Skeletal muscle tissue (tissue), 4 donors: Measurements from ENCODE around the gene STAT5A. TPM values are rescaled to one million over a fixed set of nuclear protein-coding genes. Genes with fewer than 3 reads are reported as not detected.
"Not testable (repeated sequence)": the region's sequence is repeated elsewhere in the genome, so short reads cannot be mapped to it uniquely, and the experiment has no call there.

Experiments used
- H3K27ac ChIP-seq: one replicate; pipeline ENCODE4 v1.7.0; 2013; ENCODE audit warnings: mild to moderate bottlenecking, low read depth, low read length, inconsistent platforms
- H3K27me3 ChIP-seq, 3 donors: one replicate each; pipeline ENCODE4 v1.7.0; 2013; ENCODE audit warnings: low read length in 3 of 3; ENCODE audit not compliant: control insufficient read depth in 3 of 3, insufficient read depth in 3 of 3
- H3K36me3 ChIP-seq, 3 donors: one replicate each; pipeline ENCODE4 v1.7.0; 2013; ENCODE audit warnings: low read length in 3 of 3; ENCODE audit not compliant: control insufficient read depth in 3 of 3, insufficient read depth in 3 of 3
- H3K4me1 ChIP-seq, 3 donors: one replicate each; pipeline ENCODE4 v1.7.0; 2013; ENCODE audit warnings: low read length in 3 of 3, mild to moderate bottlenecking in 3 of 3; ENCODE audit not compliant: control insufficient read depth in 3 of 3, insufficient read depth in 3 of 3
- H3K4me3 ChIP-seq, 3 donors: one replicate each; pipeline ENCODE4 v1.7.0; 2013; ENCODE audit warnings: low read length in 3 of 3
- H3K9ac ChIP-seq, 3 donors: one replicate each; pipeline ENCODE4 v1.7.0; 2013; ENCODE audit warnings: low read length in 3 of 3, mild to moderate bottlenecking in 3 of 3, moderate library complexity in 2 of 3, low read depth in 1 of 3
- H3K9me3 ChIP-seq, 3 donors: one replicate each; pipeline ENCODE4 v1.7.0; 2013; ENCODE audit warnings: low read length in 3 of 3; ENCODE audit not compliant: control insufficient read depth in 3 of 3
- total RNA-seq: library from RNA; depleted of rRNA; stranded (reverse); fragments of >200 nt; gene quantifications from one replicate; pipeline ENCODE4 v1.2.3, GENCODE V29; 2014
- donor health status: Osteomylitis.

The STAT5A gene
- total RNA-seq, 1 donor from 2014 or later: 18.3 TPM

DNA sequence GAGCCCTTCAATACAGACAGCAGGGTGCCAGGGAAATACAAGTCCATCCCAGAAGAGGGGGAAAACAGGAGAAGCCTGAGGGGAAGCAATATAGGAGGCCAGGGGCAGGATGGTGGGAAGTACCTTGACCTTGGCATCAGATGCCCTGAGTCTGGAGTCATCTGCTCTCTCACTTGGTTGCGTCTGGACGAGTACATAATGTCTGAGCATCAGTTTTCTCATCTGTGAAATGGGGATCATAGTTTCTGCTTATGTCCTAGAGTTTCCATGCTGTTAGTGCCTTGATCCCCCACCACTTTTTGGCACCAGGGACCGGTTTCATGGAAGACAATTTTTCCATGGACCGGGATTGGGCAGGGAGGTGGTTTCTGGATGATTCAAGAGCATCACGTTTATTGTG is 2.3 kb downstream of the STAT5A start:
- no peaks in the 10 kb centered on the region for H3K27me3 ChIP-seq
- H3K36me3 ChIP-seq: peaks cover 7 to 20% (median 8%) of the 10 kb centered on the region in 3 donors
- H3K27ac ChIP-seq: no peak overlapping the region
- H3K4me3 ChIP-seq: no peak overlapping the region
- H3K9me3 ChIP-seq: no peaks in the 10 kb centered on the region
- no peak overlapping the region for H3K9ac ChIP-seq
- H3K4me1 ChIP-seq: peaks cover 17 to 39% (median 24%) of the 10 kb centered on the region in 3 donors

DNA sequence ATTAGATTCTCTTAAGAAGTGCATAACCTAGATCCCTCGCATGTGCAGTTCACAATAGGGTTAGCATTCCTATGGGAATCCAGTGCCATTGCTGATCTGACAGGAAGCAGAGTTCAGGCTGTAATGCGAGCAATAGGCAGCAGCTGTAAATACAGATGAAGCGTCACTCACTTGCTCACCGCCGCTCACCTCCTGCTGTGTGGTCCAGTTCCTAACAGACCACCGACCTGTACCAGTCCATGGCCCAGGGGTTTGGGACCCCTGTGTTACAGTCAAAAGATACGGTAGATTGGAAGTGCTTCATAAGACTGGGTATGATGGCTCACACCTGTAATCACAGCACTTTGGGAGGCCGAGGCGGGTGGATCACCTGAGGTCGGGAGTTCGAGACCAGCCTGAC is 2.8 kb downstream of the STAT5A start:
- Histone ChIP-seq H3K9ac (no peak overlapping the region), H3K4me1 (peaks cover 17 to 39% (median 24%) of the 10 kb centered on the region in 3 donors)

DNA sequence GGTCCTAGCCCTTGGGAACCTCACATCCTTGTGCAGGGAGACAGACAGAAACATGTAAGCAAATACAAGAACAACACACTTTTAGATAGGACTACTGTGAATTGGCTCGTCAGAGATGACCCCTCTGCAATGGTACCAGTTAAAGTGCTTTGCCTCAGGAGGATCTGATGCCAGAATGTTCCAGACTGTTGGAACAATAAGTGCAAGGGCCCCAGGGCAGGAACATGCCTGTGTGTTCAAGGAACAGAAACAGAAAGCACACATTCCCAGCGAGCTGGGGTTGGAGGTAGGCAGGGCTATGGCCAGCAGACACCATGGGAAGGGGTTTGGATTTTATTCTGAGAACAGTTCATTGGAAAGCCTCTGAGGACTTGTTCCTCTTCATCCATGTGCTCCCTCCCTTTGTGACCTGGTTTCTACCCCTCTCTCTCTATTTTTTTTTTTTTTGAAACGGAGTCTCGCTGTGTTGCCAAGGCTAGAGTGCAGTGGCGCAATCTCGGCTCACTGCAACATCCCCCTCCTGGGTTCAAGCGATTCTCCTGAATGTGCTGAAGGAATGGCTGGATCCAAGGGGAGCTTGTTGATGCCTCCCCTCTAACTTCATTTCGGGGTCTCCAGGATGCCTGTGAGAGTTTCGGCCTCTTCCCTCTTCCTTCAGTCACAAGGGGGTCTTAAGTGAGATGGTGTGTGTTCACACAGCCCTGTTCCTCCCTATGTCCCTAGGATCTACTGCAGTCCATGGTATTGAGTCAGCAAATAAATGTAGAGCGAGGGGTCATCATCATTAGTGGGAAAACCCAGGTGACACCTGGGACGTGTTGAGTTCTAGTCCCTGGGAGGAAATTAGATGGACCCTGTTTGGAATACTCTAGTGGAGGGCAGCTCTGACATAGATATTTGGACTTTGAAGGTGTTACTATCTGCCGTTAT is 6.4 kb downstream of the STAT5A start:
- Histone ChIP-seq H3K4me1 (peaks cover 0 to 9% (median 2%) of the 10 kb centered on the region in 3 donors), H3K9ac (no peak overlapping the region), H3K9me3 (no peaks in the 10 kb centered on the region), H3K27ac (no peak overlapping the region), H3K4me3 (no peak overlapping the region), H3K36me3 (peaks cover 15 to 33% (median 24%) of the 10 kb centered on the region in 3 donors), H3K27me3 (no peaks in the 10 kb centered on the region)

More for the DNA sequence above, 2.8 kb downstream of the STAT5A start:
- peaks cover 9 to 25% (median 13%) of the 10 kb centered on the region in 3 donors for H3K36me3 ChIP-seq
- no peak overlapping the region for H3K4me3 ChIP-seq
- H3K27ac ChIP-seq: no peak overlapping the region
- no peaks in the 10 kb centered on the region for H3K9me3 ChIP-seq
- H3K27me3 ChIP-seq: no peaks in the 10 kb centered on the region

DNA sequence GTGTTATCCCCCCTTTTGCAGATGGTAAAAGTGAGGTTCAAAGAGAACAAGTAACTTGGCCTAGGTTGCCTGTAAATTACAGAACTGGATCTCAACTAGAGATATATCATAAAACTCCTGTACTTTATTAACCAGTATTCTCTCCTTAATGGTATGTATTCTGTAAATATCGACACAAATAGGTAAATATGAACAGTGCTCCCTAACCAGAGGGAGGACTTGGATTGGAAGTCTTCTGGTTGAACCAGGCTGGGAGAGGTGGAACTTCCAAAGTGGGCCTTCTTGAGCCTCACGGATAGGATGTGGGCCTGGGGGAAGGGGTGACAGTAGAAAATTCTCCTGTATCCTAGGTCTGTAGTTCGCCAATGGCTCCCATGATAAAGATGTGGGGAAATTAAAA is 7.7 kb downstream of the STAT5A start:
- H3K27ac ChIP-seq: no peak overlapping the region
- no peaks in the 10 kb centered on the region for H3K4me1 ChIP-seq
- peaks cover 15 to 36% (median 27%) of the 10 kb centered on the region in 3 donors for H3K36me3 ChIP-seq
- H3K9ac ChIP-seq: no peak overlapping the region
- no peaks in the 10 kb centered on the region for H3K27me3 ChIP-seq
- H3K9me3 ChIP-seq: no peaks in the 10 kb centered on the region
- no peak overlapping the region for H3K4me3 ChIP-seq

DNA sequence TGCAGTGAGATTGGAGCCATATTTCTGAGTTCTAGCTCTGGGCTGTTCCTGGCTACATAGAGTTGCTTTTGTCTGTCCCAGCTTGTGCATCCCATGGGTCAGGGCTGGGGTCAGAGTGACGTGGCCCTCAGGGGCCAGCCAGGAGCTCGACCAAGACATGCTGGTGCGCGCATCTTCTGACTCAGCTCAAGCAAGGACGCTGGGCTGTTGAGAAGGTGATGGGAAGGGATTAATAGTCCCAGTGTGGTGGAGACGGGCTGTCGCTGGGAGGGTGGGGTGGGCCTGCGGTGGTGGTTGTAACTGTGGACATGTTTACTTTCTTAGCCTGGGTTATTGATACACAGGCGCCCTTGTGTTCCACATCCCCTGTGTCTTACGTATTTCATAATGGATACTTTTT is 9.5 kb downstream of the STAT5A start:
- H3K27ac ChIP-seq, H3K9me3 ChIP-seq, H3K4me3 ChIP-seq, H3K4me1 ChIP-seq, H3K9ac ChIP-seq, H3K27me3 ChIP-seq: not testable (repeated sequence)
- peaks cover 27 to 44% (median 42%) of the 10 kb centered on the region in 3 donors for H3K36me3 ChIP-seq

DNA sequence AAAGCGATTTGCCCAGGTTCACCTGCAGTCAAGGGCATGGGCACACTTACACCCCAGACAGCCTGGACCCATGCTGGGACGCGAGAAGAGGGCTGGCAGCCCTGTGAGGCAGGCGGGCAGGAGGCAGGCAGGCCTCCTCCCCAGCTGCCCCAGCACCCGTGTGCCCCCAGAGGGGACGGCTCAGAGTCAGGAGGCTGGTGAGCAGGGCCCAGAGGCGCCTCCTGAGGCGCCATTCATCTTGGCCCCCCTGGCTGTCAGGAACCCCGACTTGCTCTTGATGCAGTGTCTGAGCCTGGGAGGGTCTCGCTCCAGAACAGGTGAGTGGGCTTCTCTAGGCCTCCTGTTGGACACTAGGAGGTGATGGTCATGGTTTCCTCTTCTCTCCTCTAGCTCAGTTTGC is 11.1 kb downstream of the STAT5A start:
- not testable (repeated sequence) for H3K9me3 ChIP-seq, H3K4me3 ChIP-seq, H3K27ac ChIP-seq, H3K4me1 ChIP-seq, H3K9ac ChIP-seq, H3K27me3 ChIP-seq
- peaks cover 34 to 50% (median 49%) of the 10 kb centered on the region in 3 donors for H3K36me3 ChIP-seq

DNA sequence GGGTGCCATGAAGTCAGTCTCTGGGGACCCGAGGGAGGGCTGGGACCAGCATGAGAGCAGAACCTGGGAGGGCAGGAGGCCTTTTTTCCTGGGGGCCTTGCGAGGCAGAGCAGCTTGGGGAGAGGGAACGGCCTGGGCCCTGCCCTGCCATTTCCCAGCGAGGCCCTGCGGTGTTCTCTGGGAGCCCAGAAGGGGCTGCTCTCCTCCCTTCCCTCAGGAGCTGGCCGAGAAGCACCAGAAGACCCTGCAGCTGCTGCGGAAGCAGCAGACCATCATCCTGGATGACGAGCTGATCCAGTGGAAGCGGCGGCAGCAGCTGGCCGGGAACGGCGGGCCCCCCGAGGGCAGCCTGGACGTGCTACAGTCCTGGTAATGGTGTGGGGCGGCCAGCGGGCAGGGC is 11.6 kb downstream of the STAT5A start:
- H3K9ac ChIP-seq, H3K27me3 ChIP-seq, H3K4me3 ChIP-seq, H3K4me1 ChIP-seq, H3K27ac ChIP-seq, H3K9me3 ChIP-seq: not testable (repeated sequence)
- H3K36me3 ChIP-seq: peaks cover 37 to 53% (median 52%) of the 10 kb centered on the region in 3 donors

DNA sequence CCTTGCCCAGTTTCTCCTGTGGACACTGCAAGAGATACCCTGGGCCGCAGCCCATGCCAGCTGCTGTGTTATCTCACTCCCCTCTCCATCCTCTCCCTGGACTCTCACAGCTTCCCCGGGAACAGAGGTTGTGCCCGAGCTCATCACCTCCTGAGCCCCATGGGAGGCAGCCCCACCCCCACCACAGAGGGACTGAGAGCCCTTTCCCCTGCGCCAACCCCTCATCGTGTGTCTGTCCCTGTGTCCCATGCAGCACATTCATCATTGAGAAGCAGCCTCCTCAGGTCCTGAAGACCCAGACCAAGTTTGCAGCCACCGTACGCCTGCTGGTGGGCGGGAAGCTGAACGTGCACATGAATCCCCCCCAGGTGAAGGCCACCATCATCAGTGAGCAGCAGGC is 12.7 kb downstream of the STAT5A start:
- H3K36me3 ChIP-seq: peaks cover 35 to 49% (median 45%) of the 10 kb centered on the region in 3 donors
- H3K4me3 ChIP-seq: no peak overlapping the region
- H3K27me3 ChIP-seq: no peaks in the 10 kb centered on the region
- H3K27ac ChIP-seq: no peak overlapping the region
- no peak overlapping the region for H3K9ac ChIP-seq
- no peaks in the 10 kb centered on the region for H3K4me1 ChIP-seq
- H3K9me3 ChIP-seq: no peaks in the 10 kb centered on the region

DNA sequence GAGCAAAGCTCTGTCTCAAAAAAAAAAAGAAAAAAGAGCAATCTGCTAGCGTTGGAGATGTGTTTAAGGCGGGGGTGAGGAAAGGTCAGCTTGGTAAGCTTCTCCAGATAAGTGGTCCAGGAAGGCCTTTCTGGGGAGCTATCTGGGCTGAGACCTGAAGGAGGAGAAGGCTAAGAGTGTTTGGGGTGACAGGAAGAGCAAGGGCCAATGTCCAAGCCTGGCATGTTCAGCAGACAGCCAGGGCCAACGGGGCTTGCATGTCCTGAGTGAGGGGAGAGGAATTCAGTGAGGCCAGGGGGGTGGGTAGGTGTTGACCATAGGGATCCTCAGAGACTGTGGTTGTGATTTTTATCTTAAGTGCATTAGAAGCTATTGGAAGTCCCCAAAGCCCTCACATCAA is 15.4 kb downstream of the STAT5A start:
- Histone ChIP-seq H3K36me3 (peaks cover 49 to 61% (median 49%) of the 10 kb centered on the region in 3 donors), H3K27ac (no peak overlapping the region), H3K9ac (no peak overlapping the region), H3K9me3 (no peaks in the 10 kb centered on the region), H3K4me1 (no peaks in the 10 kb centered on the region), H3K4me3 (no peak overlapping the region), H3K27me3 (no peaks in the 10 kb centered on the region)

DNA sequence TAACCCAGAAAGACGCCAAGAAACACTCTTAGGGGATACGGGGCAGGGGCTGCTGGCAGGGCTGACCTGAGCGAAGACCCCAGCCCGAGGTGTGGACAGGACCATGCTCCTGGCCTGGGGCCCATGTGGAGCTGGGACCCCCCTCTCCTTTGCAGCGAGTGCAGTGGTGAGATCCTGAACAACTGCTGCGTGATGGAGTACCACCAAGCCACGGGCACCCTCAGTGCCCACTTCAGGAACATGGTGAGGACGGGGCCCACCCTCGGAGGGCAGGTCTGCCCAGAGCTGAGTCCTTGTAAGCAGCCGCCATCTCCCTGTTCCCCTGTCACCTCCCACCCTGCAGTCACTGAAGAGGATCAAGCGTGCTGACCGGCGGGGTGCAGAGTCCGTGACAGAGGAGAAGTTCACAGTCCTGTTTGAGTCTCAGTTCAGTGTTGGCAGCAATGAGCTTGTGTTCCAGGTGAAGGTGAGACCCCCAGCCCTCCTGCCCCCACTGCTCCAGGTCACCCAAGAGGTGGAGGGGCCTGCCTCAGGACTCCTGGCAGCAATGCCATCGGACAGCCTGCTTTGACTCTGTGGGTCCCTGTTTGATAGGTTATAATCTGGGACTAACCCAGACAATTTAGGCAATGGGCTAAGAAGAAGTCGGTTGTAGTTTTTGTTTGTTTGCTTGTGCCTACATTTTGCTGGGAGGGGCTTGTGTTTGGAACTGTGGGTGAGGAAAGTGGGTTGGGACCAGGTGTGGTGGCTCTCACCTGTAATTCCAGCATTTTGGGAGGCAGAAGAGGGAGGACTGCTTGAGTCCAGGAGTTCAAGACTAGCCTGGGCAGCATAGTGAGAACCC is 16.1 kb downstream of the STAT5A start:
- Histone ChIP-seq H3K36me3 (peaks cover 48 to 62% (median 52%) of the 10 kb centered on the region in 3 donors), H3K4me1 (no peaks in the 10 kb centered on the region), H3K27ac (no peak overlapping the region)

More for the DNA sequence above, 16.1 kb downstream of the STAT5A start:
- Histone ChIP-seq H3K9me3 (no peaks in the 10 kb centered on the region), H3K4me3 (no peak overlapping the region), H3K9ac (no peak overlapping the region), H3K27me3 (no peaks in the 10 kb centered on the region)
